Activated naive CD8-positive, alpha-beta T cell treated with anti-CD3 and anti-CD28 coated beads, Interleukin-2, amount 50 U/mL, for 16 hours (primary cell): ENCODE results near the gene WNK3.

Experiments used
- DNase-seq: peaks from one replicate; pipeline ENCODE4 v3.0.0-alpha.2; 2020; ENCODE audit warnings: low read depth, low spot score

Gene WNK3

GRCh38 chrX:54171091-54171490 is 186.8 kb downstream of the WNK3 start:
- DNase-seq: no peak

- DNase-seq: no peak
Observed at GRCh38 chrX:54166915-54167314, 190.9 kb downstream of the WNK3 start.

- no peak for DNase-seq
Observed at GRCh38 chrX:54157561-54157960, 200.3 kb downstream of the WNK3 start.
